Measurements from ENCODE around the gene RAMP1.

Gene RAMP1

DNA sequence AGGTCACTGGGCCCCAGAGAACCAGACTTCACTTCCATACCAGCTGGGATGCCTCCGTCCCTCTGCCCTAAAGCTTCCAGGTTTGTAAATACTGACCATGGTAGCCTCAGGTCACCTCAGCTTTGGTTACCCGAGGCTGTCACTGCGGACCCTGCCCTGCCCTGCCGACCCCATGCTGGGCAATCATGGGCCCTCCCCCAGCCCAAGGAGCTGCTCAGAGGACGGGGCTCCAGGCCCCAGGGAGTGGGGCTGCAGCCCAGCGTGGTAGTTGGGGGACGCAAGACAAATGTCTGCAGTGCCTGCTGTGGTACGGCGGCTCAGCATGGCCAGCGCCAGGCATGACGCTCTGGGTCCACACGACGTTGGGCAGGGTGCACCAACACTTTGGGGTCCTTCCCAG lies 25.3 kb downstream of the RAMP1 start:
- DNase-seq (ENCODE audit: low read depth in 1 of 2, low spot score in 1 of 2): no peak
- TF ChIP-seq GABPA (IDR thresholded peaks at IDR 0.05; ENCODE audit: low read depth) (no peak), SPI1 (IDR thresholded peaks at IDR 0.05; ENCODE audit: borderline replicate concordance, low read depth) (no peak), REST (IDR thresholded peaks at IDR 0.05; ENCODE audit: insufficient replicate concordance, low read depth) (no peak), POLR2AphosphoS5 (IDR thresholded peaks at IDR 0.05; ENCODE audit: low read depth) (no peak)
- TF ChIP-seq, protein P1, sequence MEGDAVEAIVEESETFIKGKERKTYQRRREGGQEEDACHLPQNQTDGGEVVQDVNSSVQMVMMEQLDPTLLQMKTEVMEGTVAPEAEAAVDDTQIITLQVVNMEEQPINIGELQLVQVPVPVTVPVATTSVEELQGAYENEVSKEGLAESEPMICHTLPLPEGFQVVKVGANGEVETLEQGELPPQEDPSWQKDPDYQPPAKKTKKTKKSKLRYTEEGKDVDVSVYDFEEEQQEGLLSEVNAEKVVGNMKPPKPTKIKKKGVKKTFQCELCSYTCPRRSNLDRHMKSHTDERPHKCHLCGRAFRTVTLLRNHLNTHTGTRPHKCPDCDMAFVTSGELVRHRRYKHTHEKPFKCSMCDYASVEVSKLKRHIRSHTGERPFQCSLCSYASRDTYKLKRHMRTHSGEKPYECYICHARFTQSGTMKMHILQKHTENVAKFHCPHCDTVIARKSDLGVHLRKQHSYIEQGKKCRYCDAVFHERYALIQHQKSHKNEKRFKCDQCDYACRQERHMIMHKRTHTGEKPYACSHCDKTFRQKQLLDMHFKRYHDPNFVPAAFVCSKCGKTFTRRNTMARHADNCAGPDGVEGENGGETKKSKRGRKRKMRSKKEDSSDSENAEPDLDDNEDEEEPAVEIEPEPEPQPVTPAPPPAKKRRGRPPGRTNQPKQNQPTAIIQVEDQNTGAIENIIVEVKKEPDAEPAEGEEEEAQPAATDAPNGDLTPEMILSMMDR (IDR thresholded peaks at IDR 0.05; ENCODE audit: insufficient read depth, low read length): no peak
- Histone ChIP-seq H3K27me3 (ENCODE audit: insufficient read depth, poor library complexity, severe bottlenecking) (no peaks in the 10 kb centered on the region), H3K4me3 (replicated peaks; ENCODE audit: insufficient read depth, low read length) (no peak overlapping the region), H3K27ac (replicated peaks) (no peak overlapping the region)

GRCh38 chr2:237885111-237885930 lies 25.9 kb downstream of the RAMP1 start:
- DNase-seq (ENCODE audit: low read depth in 1 of 2, low spot score in 1 of 2): no peak
- TF ChIP-seq POLR2AphosphoS5 (IDR thresholded peaks at IDR 0.05; ENCODE audit: low read depth) (no peak), GABPA (IDR thresholded peaks at IDR 0.05; ENCODE audit: low read depth) (no peak), REST (IDR thresholded peaks at IDR 0.05; ENCODE audit: insufficient replicate concordance, low read depth) (no peak), SPI1 (IDR thresholded peaks at IDR 0.05; ENCODE audit: borderline replicate concordance, low read depth) (no peak)
- TF ChIP-seq, protein P1 (IDR thresholded peaks at IDR 0.05; ENCODE audit: insufficient read depth, low read length): no peak
- no peak overlapping the region for H3K27ac ChIP-seq (replicated peaks)
- H3K4me3 ChIP-seq (replicated peaks; ENCODE audit: insufficient read depth, low read length): no peak overlapping the region
- no peaks in the 10 kb centered on the region for H3K27me3 ChIP-seq (ENCODE audit: insufficient read depth, poor library complexity, severe bottlenecking)

- TF ChIP-seq SPI1 (IDR thresholded peaks at IDR 0.05; ENCODE audit: borderline replicate concordance, low read depth) (no peak), GABPA (IDR thresholded peaks at IDR 0.05; ENCODE audit: low read depth) (no peak), REST (IDR thresholded peaks at IDR 0.05; ENCODE audit: insufficient replicate concordance, low read depth) (no peak), POLR2AphosphoS5 (IDR thresholded peaks at IDR 0.05; ENCODE audit: low read depth) (no peak)
- TF ChIP-seq, protein P1 (IDR thresholded peaks at IDR 0.05; ENCODE audit: insufficient read depth, low read length): no peak
- Histone ChIP-seq H3K4me3 (replicated peaks; ENCODE audit: insufficient read depth, low read length) (no peak overlapping the region), H3K27me3 (ENCODE audit: insufficient read depth, poor library complexity, severe bottlenecking) (no peaks in the 10 kb centered on the region), H3K27ac (replicated peaks) (no peak overlapping the region)
- DNase-seq (ENCODE audit: low read depth in 1 of 2, low spot score in 1 of 2): no peak
Measured at GRCh38 chr2:237885931-237886684, 26.7 kb downstream of the RAMP1 start.

Measured in HL-60 (cell line).